ENCODE measurements around the gene SLC5A10.
A peak's percentile ranks its signal among the peaks of the same experiment; 100 is the strongest.
"Not testable (repeated sequence)": the region's sequence is repeated elsewhere in the genome, so short reads cannot be mapped to it uniquely, and the experiment has no call there.

Gene SLC5A10

DNA sequence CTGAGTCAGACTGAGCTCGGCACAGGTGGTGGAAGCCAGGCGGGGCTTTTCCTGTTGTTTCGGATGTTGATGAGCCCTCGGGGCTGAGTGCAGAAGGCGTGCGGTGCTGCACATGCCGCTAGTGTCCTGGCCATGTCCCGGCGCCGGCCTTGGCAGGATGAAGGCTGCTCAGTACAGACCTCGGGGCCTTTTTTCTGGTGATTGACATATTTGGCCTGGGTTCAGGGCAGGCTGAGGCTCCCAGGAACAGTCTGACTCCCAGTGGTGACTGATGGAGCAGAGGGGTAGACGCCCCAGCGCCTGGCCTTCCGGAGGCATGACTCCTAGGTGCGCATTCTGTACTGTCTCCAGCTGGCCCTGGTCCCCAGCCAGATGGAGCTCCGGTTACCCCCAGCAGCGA, 86.0 kb downstream of the SLC5A10 start:
- DNase-seq (ENCODE audit: insufficient read length); FAIRE-seq: not testable (repeated sequence)

DNA sequence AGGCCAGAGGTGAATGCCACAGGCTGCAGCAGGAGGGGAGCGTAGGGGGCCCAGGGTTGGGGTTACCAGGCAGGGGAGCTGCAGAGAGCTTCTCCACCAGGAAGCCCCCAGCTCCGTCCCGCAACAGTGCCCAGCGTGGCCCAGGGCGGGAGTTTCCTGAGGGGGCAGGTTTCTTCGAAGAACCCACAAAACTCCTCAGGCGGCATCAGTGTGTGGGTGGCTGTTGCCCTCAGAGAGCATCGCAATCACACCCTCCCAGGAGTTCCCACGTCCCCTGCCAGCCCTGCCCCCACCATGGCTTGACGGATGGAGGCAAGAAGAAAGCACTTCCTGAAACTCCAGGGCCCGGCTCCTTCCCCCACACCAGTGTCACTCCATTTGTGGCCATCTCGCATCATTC, 86.8 kb downstream of the SLC5A10 start:
- DNase-seq (ENCODE audit: insufficient read length); FAIRE-seq: not testable (repeated sequence)

DNA sequence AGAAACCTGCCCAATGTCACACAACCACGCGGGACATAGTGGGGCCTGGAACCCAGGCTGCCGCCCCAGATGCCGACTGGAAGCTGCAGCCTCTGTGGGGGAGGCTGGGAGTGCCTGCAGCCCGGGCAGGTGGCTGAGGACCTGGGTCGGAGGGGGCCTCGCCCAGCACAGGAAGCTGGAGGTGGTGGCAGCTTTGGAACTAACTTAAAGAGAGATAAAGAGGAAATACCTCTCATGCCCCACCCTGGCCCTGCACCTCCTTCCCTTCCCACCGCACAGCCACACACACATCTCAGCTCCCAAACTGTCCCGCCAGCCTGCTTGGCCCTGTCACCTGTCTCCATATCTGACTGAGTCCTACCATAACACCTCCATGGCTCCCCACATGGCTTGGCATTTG, 88.4 kb downstream of the SLC5A10 start:
- DNase-seq (ENCODE audit: insufficient read length) = not testable (repeated sequence)
- peak; percentile 79 for FAIRE-seq

DNA sequence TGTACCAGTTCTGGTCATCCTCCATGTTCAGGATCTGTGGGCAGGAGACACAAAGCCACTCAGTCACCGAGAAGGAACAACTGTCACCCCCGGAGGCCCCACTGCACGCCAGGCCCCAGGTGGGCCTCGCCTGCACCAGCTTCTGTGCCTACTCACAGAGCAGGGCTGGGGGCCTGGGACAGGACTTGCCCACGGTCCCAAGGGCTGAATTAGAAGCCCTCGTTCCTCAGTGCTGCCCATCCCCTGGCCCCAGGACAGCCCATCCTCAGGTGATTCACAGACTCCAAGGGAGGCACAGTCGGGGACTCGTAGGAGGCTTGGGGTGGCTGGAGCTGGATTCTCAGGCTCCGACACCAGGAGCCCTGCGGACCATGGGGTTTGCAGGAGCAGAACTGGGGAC, 89.9 kb downstream of the SLC5A10 start:
- not testable (repeated sequence) for DNase-seq (ENCODE audit: insufficient read length)
- FAIRE-seq = peak; percentile 85

DNA sequence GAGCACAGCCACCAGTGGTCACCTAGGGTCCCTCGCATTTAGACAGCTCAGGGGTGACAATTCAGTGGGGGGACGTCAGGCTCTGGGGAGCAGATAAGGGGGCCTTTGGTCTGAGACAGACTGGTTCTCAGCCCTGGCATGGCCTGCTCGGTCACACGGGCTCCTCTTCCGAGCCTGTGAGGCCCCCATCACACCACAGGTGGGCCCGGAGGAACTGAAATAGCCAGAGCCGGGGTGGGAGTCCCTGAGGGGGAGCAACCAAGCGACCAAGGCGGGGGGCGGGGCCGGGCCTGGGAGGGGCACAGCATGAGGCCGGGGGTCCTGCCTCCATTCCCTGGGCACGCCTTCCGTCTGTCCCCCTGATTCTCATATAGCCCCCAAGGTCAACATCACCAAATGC, 90.4 kb downstream of the SLC5A10 start:
- not testable (repeated sequence) for DNase-seq (ENCODE audit: insufficient read length); FAIRE-seq

DNA sequence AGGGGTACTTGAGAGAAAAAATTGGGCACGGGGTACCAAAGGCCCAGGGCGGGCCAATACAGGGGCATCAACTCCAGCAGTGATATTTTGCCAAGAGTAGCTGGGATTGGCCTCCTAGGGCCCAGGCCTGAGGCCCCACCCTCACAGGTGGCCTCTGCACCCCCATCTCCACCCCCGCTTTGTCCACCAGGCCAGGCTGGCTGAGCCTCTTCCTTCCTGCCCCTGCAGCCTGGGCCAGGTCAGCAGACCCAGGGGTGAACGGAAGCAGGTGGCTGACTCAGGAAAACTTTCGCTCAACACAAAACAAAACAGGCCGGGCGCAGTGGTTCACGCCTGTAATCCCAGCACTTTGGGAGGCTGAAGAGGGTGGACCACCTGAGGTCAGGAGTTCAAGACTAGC, 91.1 kb downstream of the SLC5A10 start:
- not testable (repeated sequence) for DNase-seq (ENCODE audit: insufficient read length)
- FAIRE-seq = peak; percentile 99

DNA sequence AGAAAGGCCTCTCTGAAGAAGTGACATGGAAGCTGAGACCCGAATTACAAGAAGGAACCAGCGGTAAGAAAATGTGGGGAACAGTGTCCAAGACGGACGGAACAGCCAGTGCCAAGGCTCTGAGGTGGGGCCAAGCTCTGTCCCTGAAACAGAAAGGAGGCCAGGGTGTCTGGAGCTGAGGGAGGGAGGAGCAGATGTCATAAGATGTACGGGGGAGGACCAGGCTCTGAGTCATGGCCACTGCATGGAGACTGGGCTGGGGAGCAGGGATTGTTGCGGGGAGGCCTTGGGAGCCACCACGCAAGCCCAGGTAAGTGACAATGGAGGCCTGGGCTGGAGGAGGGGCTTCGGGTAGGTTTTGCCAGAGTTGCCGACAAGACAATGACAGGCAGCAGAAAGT, 92.7 kb downstream of the SLC5A10 start:
- DNase-seq (ENCODE audit: insufficient read length); FAIRE-seq: not testable (repeated sequence)

DNA sequence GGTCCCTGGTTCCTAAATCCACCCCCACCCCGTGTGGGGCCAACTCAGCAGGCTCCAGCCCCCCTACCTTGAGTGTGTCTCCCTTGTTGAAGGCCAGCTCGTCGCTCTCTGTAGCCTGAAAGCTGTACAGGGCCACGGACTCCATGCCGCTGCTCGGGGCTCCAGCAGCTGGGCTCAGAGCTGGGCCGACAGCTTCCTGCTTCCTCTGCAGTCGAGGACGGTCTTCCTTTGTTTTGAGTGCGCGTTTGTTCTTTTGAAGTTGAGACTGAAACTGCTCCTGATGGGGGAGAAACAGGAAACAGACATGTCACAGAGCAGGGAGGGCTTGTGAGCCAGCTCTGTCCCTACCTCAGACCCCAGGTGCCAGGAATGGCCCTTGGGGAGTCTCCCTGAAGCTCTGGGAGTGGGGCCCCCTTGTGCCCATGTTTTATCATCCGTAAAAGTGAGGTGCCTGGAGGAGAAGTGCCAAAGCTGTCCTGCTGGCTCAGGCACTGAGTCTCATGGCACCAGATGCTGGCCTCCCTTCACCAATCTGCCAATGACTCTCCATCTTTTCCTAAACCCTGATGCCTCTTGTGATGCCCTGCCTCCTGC, 94.9 kb downstream of the SLC5A10 start, which contains the start of gene GRAP:
Gene GRAP (minus strand): TSS at position 176 of the 594 bp plus-strand sequence. CDS start 31 bp downstream, at position 145.
- FAIRE-seq = peak; percentile 98
- DNase-seq (ENCODE audit: insufficient read length) = not testable (repeated sequence)

DNA sequence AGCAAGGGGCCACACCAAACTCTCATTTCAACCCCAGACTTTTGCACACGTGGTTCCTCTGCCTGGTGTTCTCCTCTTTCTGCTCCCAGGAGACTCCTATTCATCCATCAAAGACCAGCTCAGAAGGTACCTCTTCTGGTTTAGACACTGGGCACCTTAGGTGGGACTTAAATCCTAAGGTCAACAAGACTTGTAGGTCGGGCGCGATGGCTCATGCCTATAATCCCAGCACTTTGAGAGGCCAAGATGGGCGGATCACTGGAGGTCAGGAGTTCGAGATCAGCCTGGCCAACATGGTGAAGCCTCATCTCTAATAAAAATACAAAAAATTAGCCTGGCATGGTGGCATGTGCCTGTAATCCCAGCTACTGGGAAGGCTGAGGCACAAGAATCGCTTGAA, 95.5 kb downstream of the SLC5A10 start:
- not testable (repeated sequence) for FAIRE-seq; DNase-seq (ENCODE audit: insufficient read length)

DNA sequence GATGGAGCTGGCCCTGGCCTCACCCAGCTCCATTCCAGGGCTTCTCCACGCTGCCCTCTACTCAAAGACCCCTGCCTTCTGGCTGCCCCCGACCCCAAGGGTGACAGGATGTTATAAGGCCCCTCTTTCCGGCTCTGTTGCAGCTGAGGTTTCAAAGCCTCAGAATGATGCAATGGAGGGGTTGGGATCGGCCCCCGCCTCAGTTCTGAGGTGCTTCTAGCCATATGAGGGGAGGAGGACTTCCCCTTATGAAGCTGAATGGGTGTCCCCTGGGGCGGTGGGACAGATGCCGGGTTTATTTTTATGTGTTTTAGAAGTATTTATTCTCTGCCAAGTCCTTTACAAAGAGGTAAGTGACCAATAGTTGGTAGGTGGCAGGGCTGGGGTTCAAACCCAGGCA, 96.9 kb downstream of the SLC5A10 start:
- not testable (repeated sequence) for FAIRE-seq; DNase-seq (ENCODE audit: insufficient read length)

DNA sequence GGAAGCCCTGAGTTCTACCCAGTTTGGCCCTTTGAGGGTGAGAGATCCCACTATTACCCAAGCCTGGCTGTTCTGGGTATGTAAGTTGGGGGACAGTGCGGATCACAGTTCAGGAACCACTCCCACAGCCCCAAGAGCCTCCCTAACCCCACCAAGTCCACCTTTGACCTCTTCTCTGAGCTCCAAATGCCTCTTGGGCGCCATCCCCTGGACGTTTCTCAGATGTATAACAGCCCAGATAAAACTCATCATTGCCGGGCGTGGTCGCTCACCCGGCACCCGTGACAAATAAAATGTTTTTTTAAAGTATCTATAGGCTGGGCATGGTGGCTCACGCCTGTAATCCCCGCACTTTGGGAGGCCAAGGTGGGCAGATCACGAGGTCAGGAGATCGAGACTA, 103.5 kb downstream of the SLC5A10 start:
- peak; percentile 84 for FAIRE-seq
- not testable (repeated sequence) for DNase-seq (ENCODE audit: insufficient read length)

DNA sequence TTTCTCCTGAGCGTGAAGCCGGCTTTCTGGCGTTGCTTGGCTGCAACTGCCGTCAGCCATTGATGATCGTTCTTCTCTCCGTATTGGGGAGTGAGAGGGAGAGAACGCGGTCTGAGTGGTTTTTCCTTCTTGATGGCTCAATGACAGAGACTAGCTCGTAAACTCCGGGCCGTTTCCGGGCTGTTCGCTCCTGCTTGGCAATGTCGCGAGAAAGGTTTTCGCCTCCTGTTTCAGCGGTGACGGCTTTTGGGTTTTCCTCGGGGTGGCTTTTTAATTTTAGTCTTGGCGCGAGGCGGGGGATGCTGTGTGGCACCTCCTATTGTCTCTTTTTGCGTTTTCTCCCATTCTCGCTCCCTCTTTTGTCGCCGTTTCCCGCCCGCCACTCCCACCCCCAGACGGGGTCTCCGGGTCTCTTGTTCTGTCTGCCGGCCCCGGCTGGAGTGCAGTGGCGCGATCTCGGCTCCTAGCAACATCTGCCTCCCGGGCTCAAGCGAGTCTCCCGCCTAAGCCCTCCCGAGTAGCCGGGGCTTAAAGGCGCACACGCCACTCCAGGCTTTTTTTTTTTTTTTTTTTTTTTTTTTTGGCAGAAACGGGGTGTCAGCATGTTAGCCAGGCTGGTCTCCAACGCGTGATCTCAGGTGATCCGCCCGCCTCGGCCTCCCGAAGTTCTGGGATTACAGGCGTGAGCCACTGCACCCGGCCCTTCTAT, 110.2 kb downstream of the SLC5A10 start:
- not testable (repeated sequence) for FAIRE-seq; DNase-seq (ENCODE audit: insufficient read length)
- 0 out of 2 replicates have a peak, but pooled peaks have one; percentile 23 for TF ChIP-seq POLR2A (IDR thresholded peaks at IDR 0.05; ENCODE audit: low read depth, low read length)

DNA sequence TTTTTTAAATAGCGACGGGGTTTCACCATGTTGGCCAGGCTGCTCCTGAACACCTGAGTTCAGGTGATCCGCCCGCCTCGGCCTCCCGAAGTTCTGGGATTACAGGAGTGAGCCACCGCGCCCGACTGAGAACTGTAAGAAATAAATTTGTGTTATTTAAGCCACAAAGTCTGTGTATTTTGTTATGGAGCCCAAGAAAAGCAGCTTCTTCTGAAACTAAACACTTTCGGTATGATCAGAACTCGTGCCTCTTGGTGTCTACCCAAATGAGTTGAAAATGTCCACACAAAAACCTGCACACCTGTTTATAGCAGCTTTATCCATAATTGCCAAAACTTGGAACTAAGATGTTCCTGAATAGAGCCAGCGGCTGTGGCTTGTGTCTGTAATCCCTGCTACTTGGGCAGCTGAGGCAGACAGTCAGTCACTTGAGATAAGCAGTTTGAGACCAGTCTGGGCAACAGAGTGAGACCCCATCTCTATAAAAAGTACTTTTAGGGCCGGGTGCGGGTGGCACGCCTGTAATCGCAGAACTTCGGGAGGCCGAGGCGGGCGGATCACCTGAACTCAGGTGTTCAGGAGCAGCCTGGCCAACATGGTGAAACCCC, 110.9 kb downstream of the SLC5A10 start:
- FAIRE-seq; DNase-seq (ENCODE audit: insufficient read length): not testable (repeated sequence)

DNA sequence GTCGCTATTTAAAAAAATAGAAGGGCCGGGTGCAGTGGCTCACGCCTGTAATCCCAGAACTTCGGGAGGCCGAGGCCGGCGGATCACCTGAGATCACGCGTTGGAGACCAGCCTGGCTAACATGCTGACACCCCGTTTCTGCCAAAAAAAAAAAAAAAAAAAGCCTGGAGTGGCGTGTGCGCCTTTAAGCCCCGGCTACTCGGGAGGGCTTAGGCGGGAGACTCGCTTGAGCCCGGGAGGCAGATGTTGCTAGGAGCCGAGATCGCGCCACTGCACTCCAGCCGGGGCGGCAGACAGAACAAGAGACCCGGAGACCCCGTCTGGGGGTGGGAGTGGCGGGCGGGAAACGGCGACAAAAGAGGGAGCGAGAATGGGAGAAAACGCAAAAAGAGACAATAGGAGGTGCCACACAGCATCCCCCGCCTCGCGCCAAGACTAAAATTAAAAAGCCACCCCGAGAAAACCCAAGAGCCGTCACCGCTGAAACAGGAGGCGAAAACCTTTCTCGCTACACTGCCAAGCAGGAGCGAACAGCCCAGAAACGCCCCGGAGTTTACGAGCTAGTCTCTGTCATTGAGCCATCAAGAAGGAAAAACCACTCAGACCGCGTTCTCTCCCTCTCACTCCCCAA, 111.5 kb downstream of the SLC5A10 start:
- not testable (repeated sequence) for DNase-seq (ENCODE audit: insufficient read length); FAIRE-seq
- peak; percentile 78 for TF ChIP-seq POLR2AphosphoS5 (IDR thresholded peaks at IDR 0.05; ENCODE audit: low read depth, low read length)
- peak; percentile 63; the same call in 1 of the 2 replicates for TF ChIP-seq POLR2A (IDR thresholded peaks at IDR 0.05; ENCODE audit: low read depth, low read length)

DNA sequence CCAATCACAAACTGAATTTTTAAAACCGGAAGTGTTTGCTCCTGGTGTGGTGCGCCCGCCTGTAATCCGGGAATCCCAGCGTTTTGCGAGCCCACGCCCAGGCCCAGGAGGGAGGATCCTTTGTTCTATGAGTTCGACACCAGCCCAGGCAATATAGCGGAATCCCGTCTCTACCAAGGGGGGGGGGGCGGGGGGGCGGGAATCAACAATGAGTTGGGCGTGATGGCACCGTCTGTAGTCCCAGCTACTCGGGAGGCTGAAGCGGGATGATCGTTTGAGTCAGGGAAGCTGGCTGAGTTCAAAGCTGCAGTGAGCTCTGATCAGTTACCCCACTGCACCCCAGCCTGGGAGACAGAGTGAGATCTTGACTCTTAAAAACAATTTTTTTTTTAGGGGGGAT, 112.4 kb downstream of the SLC5A10 start:
- not testable (repeated sequence) for FAIRE-seq; DNase-seq (ENCODE audit: insufficient read length)

DNA sequence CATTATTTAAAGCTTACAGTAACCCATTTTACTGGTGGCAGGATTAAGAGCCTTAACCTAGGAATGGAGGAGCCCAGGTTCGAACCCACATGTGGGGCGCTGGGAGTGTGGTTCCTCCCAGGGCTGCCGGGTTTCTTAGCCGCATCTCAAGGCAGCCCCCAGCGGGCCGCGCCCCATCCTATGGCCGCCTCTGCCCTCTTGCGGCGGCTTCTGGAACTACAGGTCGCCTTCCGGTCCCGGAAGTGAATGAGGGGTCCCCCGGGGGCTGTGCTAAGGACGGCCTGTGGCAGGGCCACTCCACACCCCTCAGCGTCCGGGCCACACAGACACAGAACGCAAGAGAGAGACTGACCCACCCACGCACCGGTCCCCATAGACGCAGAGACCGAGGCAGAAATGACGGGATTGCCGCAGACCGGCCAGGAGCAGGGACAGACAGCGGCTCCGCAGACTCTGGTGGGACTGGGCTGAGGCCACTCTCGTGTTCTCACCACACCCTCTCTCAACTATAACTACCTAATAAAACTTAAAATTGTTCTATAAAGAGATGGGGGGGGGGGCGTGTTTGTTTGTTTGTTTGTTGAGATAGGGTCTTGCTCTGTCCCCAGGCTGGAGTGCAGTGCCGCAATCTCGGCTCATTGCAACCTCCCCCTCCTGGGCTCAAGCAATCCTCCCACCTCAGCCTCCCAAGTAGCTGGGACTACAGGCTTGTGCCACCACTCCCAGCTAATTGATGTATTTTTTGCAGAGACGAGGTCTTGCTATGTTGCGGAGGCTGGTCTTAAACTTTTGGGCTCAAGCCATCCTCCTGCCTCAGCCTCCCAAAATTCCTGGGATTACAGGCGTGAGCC, 118.6 kb downstream of the SLC5A10 start:
- not testable (repeated sequence) for FAIRE-seq; DNase-seq (ENCODE audit: insufficient read length)
